NB4 (cell line): ENCODE results near the gene CACNA1D.

Experiments
- DNase-seq: peaks from one replicate; pipeline ENCODE4 v3.0.0; 2010; ENCODE audit warnings: low read depth
- H3K4me3 ChIP-seq: one replicate; pipeline ENCODE4 v1.5.1; 2011; ENCODE audit warnings: mild to moderate bottlenecking, low read depth, low read length, moderate library complexity
- MYC ChIP-seq: IDR thresholded peaks from 2 replicates; pipeline ENCODE4 v1.6.1; 2011; ENCODE audit warnings: low read depth, low read length
- POLR2A ChIP-seq: IDR thresholded peaks from 2 replicates; pipeline ENCODE4 v1.6.1; 2011; ENCODE audit warnings: mild to moderate bottlenecking; ENCODE audit not compliant: insufficient read length; ENCODE audit errors: extremely low read depth
- TF ChIP-seq, protein P1 (sequence below): IDR thresholded peaks from 2 replicates; pipeline ENCODE4 v1.6.1; 2011; ENCODE audit warnings: low read depth, low read length
- TF ChIP-seq, protein P2 (sequence below): IDR thresholded peaks from one replicate; pipeline ENCODE4 v1.5.1; 2012; ENCODE audit warnings: low read depth, low read length

CACNA1D gene

DNA sequence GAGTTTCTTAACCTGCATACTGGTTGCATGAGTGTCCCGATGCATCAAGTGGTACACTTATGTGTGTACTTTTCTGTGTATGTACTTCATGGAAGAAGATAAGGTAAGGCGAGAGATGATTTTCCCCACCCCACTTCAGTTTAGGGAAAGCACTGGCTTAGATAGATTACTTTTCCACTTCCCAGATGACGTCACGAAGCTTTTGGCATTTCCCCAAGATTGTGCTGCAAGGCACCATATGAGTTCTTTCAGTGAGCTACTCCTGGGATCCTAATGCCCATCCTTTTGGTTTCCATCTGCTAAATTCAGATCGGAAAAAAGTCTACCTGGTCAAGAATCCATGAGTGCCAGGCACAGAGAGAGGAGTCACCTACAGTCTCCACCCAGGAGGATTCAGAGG is 356.5 kb downstream of the CACNA1D start:
- DNase-seq: no peak
- H3K4me3 ChIP-seq: no peak overlapping the region
- TF ChIP-seq POLR2A (no peak), MYC (no peak)
- TF ChIP-seq, protein P1, sequence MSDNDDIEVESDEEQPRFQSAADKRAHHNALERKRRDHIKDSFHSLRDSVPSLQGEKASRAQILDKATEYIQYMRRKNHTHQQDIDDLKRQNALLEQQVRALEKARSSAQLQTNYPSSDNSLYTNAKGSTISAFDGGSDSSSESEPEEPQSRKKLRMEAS: no peak
- TF ChIP-seq, protein P2, sequence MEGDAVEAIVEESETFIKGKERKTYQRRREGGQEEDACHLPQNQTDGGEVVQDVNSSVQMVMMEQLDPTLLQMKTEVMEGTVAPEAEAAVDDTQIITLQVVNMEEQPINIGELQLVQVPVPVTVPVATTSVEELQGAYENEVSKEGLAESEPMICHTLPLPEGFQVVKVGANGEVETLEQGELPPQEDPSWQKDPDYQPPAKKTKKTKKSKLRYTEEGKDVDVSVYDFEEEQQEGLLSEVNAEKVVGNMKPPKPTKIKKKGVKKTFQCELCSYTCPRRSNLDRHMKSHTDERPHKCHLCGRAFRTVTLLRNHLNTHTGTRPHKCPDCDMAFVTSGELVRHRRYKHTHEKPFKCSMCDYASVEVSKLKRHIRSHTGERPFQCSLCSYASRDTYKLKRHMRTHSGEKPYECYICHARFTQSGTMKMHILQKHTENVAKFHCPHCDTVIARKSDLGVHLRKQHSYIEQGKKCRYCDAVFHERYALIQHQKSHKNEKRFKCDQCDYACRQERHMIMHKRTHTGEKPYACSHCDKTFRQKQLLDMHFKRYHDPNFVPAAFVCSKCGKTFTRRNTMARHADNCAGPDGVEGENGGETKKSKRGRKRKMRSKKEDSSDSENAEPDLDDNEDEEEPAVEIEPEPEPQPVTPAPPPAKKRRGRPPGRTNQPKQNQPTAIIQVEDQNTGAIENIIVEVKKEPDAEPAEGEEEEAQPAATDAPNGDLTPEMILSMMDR: no peak

DNA sequence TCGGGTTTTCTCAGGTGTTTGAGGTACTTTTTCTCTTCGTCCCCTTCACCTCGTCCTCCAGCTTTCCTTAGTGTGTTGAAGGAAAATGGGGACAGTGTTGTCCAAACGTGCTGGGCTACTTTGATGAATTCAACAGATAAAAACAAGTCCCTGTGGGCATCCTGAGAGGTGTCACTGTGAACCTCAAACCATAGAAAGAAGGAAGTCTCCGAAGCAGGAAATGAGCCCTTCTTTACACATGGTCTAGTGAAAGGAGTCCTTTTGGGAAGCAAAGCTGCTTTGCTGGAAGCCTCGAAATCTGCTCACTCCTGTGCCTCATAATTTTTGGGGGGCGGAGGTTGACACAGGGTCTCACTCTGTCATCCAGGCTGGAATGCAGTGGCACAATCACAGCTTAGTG is 362.6 kb downstream of the CACNA1D start:
- no peak for TF ChIP-seq MYC
- TF ChIP-seq POLR2A: no peak
- TF ChIP-seq, protein P2: no peak
- TF ChIP-seq, protein P1: no peak
- DNase-seq: peak; percentile 40
- H3K4me3 ChIP-seq: no peak overlapping the region

DNA sequence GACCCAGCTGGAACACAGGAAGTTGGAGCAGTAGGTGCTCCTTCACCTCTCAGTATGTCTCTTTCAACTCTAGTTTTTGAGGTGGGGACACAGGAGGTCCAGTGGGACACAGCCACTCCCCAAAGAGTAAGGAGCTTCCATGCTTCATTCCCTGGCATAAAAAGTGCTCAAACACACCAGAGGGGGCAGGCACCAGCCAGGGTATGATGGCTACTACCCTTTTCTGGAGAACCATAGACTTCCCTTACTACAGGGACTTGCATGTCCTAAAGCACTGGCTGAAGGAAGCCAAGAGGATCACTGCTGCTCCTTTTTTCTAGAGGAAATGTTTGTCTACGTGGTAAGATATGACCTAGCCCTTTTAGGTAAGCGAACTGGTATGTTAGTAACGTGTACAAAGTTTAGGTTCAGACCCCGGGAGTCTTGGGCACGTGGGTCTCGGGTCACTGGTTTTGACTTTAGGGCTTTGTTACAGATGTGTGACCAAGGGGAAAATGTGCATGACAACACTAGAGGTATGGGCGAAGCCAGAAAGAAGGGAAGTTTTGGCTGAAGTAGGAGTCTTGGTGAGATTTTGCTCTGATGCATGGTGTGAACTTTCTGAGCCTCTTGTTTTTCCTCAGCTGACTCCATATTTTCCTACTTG is 363.8 kb downstream of the CACNA1D start:
- DNase-seq: no peak
- no peak for TF ChIP-seq MYC
- TF ChIP-seq, protein P1: no peak
- no peak for TF ChIP-seq POLR2A
- TF ChIP-seq, protein P2: no peak
- H3K4me3 ChIP-seq: no peak overlapping the region

DNA sequence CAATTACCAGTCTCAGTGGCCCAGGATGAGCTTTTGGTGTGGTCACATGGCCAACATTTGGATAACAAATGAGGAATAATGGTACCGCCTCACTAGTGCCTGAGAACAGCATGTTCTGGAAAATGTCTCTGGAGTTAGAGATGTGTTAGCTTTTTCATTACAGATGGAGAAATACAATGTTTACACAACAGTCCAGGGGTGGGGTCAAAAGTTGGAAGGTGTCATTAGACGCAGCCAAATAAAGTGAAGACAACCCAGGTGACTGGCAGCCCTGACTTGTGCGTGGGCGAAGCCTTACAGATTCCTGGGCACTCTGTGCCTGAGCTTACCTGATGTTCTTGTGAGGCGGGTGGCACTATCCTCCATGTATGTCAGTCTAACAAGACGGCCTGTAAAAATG is 364.8 kb downstream of the CACNA1D start:
- no peak overlapping the region for H3K4me3 ChIP-seq
- no peak for DNase-seq
- TF ChIP-seq, protein P2: no peak
- TF ChIP-seq POLR2A: no peak
- no peak for TF ChIP-seq MYC

DNA sequence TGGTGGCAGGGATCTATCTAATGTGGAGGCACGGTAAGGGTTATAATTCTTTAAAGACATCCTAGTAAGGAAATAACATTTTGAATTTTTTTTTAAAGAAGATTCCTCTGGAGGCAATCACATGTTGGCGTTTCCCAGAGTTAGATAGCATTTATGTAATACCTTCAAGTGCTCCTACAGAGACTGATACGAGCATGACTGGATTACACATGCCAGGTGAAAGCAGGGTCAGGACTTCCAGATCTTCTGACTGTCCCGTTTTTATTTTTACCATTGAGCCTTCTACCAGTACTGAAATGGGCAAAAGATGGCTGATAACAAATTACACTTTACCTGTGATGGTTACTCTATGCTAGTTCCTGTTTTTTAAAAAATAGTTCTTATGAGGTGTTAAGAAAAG is 365.8 kb downstream of the CACNA1D start:
- no peak for DNase-seq
- H3K4me3 ChIP-seq: no peak overlapping the region
- no peak for TF ChIP-seq POLR2A
- TF ChIP-seq, protein P2: no peak
- TF ChIP-seq, protein P1: no peak
- TF ChIP-seq MYC: no peak
